Measurements from ENCODE around the gene SLC23A3. TPM values are rescaled to one million over a fixed set of nuclear protein-coding genes. Genes with fewer than 3 reads are reported as not detected.

SLC23A3 gene
- polyA plus RNA-seq, 3 donors, result 1.1 TPM; not detected in 2

DNA sequence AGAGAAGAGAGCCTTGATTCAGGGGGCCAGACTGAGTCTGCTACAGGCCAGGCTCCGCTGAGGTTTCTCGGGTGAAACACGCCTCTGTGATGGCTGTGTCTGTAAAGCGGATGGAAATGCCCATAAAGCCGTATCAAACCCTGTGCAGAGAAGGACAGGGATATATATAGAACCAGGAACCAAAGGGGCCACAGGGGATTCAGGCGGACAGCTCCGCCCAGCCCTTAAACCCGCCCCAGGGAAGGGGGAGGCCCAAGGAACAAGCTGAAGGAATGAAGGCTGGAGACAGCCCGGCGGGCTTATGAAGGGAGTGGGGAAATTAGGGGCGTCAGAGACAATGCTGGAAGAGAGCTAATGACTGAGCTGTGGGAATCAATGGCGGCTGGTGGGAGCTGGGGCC is 51.3 kb downstream of the SLC23A3 start:
- H3K9ac ChIP-seq (ENCODE audit: insufficient read depth, low read length, poor library complexity, severe bottlenecking), result no peak overlapping the region
- 47% methylated on average over 11 of the region's 12 CpGs for WGBS (ENCODE audit: insufficient coverage)
- Mint-ChIP-seq H3K9me3 (no peaks in the 10 kb centered on the region), H3K4me3 (no peak overlapping the region), H3K36me3 (peaks cover 3 to 15% of the 10 kb centered on the region in 2 donors), H3K4me1 (peaks cover 16% of the 10 kb centered on the region), H3K27me3 (ENCODE audit: low read depth in 3 of 3) (peaks cover 0 to 2% (median 0%) of the 10 kb centered on the region in 3 donors), H3K27ac (no peak overlapping the region)
- peaks cover 22% of the 10 kb centered on the region for H4K20me1 ChIP-seq (ENCODE audit: insufficient read depth, low read length)
- H3K79me2 ChIP-seq (ENCODE audit: insufficient read depth, low read length), result no peaks in the 10 kb centered on the region
- H3K36me3 ChIP-seq (replicated peaks in 1 of 2; ENCODE audit: control insufficient read depth in 1 of 2, insufficient read depth in 2 of 2, low read length in 2 of 2), result no peaks in the 10 kb centered on the region
- no peak overlapping the region for H3K4me3 ChIP-seq (replicated peaks in 1 of 3; ENCODE audit: low read depth in 2 of 3, low read length in 3 of 3)
- TF ChIP-seq, protein P1, sequence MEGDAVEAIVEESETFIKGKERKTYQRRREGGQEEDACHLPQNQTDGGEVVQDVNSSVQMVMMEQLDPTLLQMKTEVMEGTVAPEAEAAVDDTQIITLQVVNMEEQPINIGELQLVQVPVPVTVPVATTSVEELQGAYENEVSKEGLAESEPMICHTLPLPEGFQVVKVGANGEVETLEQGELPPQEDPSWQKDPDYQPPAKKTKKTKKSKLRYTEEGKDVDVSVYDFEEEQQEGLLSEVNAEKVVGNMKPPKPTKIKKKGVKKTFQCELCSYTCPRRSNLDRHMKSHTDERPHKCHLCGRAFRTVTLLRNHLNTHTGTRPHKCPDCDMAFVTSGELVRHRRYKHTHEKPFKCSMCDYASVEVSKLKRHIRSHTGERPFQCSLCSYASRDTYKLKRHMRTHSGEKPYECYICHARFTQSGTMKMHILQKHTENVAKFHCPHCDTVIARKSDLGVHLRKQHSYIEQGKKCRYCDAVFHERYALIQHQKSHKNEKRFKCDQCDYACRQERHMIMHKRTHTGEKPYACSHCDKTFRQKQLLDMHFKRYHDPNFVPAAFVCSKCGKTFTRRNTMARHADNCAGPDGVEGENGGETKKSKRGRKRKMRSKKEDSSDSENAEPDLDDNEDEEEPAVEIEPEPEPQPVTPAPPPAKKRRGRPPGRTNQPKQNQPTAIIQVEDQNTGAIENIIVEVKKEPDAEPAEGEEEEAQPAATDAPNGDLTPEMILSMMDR (IDR thresholded peaks at IDR 0.05), result no peak
- peaks cover 8 to 9% of the 10 kb centered on the region in 2 donors for H3K4me1 ChIP-seq (ENCODE audit: control insufficient read depth in 1 of 2, insufficient read depth in 2 of 2, low read length in 2 of 2)
- no peak overlapping the region for H3K27ac ChIP-seq (ENCODE audit: low read depth in 1 of 2, low read length in 2 of 2)
- no peak overlapping the region for H3K4me2 ChIP-seq (replicated peaks; ENCODE audit: extremely low read depth, low read length, poor library complexity, severe bottlenecking)
- intact Hi-C loops (cut with micrococcal nuclease), result loop anchor here (2.0 to 5.0 kb wide), 3 partner anchors 41 to 61 kb away; no protein-coding TSS in a partner anchor
- DNase-seq, result no peak
- no peaks in the 10 kb centered on the region for H3K9me3 ChIP-seq (replicated peaks in 1 of 2; ENCODE audit: control insufficient read depth in 1 of 2, insufficient read depth in 1 of 2, low read length in 2 of 2)
- no peak overlapping the region for H2AFZ ChIP-seq (ENCODE audit: insufficient read depth, low read depth, low read length, poor library complexity, severe bottlenecking)
- no peaks in the 10 kb centered on the region for H3K27me3 ChIP-seq (ENCODE audit: control insufficient read depth in 2 of 2, insufficient read depth in 2 of 2, low read length in 2 of 2)

DNA sequence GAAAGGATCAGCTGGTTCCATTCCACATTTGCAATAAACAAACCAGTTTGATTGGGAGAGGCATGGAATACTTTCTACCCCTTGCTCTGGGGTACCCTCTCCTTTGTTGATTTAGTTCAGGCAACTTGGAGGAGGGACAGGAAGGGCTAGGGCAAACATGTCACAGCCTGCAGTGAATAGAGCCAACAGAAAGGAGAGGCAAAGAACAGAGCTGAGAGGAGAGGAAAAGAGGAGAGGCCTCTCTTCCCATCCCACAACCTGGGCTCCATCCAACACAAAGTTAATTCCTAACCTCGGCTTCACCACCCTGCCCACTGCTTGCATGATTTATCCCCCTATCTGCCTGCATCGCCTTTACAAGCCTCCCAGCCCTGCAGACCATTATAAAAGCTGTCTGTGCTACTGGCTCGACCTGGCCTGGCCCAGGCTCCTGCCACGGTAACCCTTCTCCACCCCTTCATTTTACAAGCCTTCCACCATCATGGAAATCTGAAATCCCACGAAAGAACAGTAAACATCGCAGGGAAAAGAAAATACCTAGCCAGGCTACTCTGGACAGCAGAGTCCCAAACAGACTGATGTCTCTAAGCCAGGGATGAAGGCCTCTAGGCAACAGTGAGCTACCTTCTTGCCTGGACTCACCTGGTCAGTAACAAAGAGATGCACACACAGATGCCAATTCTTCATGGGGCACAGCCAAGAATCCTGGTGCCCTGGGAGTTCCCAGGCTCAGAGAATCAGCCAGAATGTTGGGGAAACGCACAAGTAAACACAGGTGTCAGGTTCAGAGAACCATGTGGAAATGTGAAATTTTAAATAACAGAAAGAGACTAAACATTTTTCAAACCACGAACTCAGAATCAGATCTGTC is 52.8 kb downstream of the SLC23A3 start:
- peaks cover 22% of the 10 kb centered on the region for H4K20me1 ChIP-seq (ENCODE audit: insufficient read depth, low read length)
- peaks cover 17% of the 10 kb centered on the region for H3K4me1 Mint-ChIP-seq
- intact Hi-C loops (cut with micrococcal nuclease), result loop anchor here (5.0 kb wide), 2 partner anchors 40 to 60 kb away; no protein-coding TSS in a partner anchor
- no peak overlapping the region for H3K4me3 Mint-ChIP-seq
- no peak overlapping the region for H3K27ac Mint-ChIP-seq
- H3K36me3 ChIP-seq (replicated peaks in 1 of 2; ENCODE audit: control insufficient read depth in 1 of 2, insufficient read depth in 2 of 2, low read length in 2 of 2), result no peaks in the 10 kb centered on the region
- H3K4me3 ChIP-seq (replicated peaks in 1 of 3; ENCODE audit: low read depth in 2 of 3, low read length in 3 of 3), result no peak overlapping the region
- H3K9me3 ChIP-seq (replicated peaks in 1 of 2; ENCODE audit: control insufficient read depth in 1 of 2, insufficient read depth in 1 of 2, low read length in 2 of 2), result no peaks in the 10 kb centered on the region
- no peak overlapping the region for H3K4me2 ChIP-seq (replicated peaks; ENCODE audit: extremely low read depth, low read length, poor library complexity, severe bottlenecking)
- TF ChIP-seq, protein P1 (IDR thresholded peaks at IDR 0.05), result no peak
- H3K9ac ChIP-seq (ENCODE audit: insufficient read depth, low read length, poor library complexity, severe bottlenecking), result no peak overlapping the region
- DNase-seq, result no peak
- H3K27ac ChIP-seq (ENCODE audit: low read depth in 1 of 2, low read length in 2 of 2), result no peak overlapping the region
- H3K79me2 ChIP-seq (ENCODE audit: insufficient read depth, low read length), result no peaks in the 10 kb centered on the region
- H3K4me1 ChIP-seq (ENCODE audit: control insufficient read depth in 1 of 2, insufficient read depth in 2 of 2, low read length in 2 of 2), result peaks cover 8 to 9% of the 10 kb centered on the region in 2 donors
- no peaks in the 10 kb centered on the region for H3K9me3 Mint-ChIP-seq
- peaks cover 7 to 15% of the 10 kb centered on the region in 2 donors for H3K36me3 Mint-ChIP-seq
- H2AFZ ChIP-seq (ENCODE audit: insufficient read depth, low read depth, low read length, poor library complexity, severe bottlenecking), result no peak overlapping the region
- WGBS (ENCODE audit: insufficient coverage), result 95% methylated on average over 6 of the region's 8 CpGs
- H3K27me3 ChIP-seq (ENCODE audit: control insufficient read depth in 2 of 2, insufficient read depth in 2 of 2, low read length in 2 of 2), result no peaks in the 10 kb centered on the region
- H3K27me3 Mint-ChIP-seq (ENCODE audit: low read depth in 3 of 3), result peaks cover 0 to 2% (median 0%) of the 10 kb centered on the region in 3 donors
